CD4-positive, alpha-beta T cell treated with Interferon gamma for 1 hour (primary cell): ENCODE measurements around the gene CORO2A.
"Not testable (repeated sequence)": the region's sequence is repeated elsewhere in the genome, so short reads cannot be mapped to it uniquely, and the experiment has no call there.

Experiments
- DNase-seq: peaks from one replicate; pipeline ENCODE4 v3.0.0-alpha.2; 2020

CORO2A gene

GRCh38 chr9:98101868-98102273 is 90.6 kb downstream of the CORO2A start:
- DNase-seq = peak; percentile 88

DNA sequence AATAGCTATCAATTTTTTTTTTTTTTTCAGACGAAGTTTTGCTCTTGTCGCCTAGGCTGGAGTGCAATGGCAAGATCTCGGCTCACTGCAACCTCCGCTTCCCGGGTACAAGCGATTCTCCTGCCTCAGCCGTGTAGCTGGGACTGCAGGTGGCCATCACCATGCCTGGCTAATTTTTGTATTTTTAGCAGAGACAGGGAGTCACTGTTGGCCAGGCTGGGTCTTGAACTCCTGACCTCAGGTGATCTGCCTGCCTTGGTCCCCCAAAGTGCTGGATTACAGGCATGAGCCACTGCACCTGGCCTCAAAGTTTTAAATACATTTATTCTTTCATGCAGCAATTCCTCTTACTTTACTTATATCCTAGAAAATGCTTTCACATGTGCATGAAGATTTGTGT is 91.0 kb downstream of the CORO2A start:
- DNase-seq = no peak

DNA sequence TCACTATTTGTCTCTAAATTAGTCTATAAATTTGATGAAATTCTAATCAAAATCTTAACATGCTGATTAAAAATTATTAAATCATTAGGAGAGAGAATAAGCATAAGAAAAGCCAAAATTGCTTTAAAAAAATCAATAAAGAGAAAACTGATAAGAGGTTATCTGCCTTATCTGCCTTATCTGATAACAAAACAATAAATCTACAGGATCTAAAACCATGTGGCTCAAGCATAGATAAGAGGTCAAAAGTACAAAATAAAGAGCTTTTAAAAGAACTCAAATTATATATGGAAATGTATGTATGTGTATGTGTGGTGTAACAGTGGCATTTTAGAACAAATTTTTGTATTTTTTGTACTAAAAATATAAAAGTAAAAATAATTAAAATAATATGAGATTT is 92.0 kb downstream of the CORO2A start:
- no peak for DNase-seq

DNA sequence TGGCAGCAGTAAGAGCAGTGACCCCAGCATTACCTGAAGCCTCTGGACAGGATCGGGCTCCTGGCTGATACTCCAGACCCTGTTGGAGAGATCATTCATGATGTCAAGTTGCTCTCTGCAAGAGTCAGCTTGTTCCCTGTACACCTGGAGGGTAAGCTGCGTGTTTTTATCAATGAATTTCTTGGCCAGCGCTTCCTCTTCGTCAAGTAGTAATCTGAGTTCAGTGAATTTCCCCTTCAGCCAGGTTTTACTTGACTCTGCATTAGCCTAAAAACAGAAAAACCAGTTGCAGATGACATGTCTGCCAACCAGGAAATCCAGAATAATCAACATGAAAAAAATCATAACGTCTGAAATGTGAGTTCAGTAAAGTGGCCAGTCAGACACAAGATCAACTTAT is 92.5 kb downstream of the CORO2A start:
- DNase-seq = no peak

GRCh38 chr9:98099346-98099745 is 93.1 kb downstream of the CORO2A start:
- peak; percentile 27 for DNase-seq

- peak; percentile 25 for DNase-seq
Measured at GRCh38 chr9:98097836-98098235, 94.6 kb downstream of the CORO2A start.

DNA sequence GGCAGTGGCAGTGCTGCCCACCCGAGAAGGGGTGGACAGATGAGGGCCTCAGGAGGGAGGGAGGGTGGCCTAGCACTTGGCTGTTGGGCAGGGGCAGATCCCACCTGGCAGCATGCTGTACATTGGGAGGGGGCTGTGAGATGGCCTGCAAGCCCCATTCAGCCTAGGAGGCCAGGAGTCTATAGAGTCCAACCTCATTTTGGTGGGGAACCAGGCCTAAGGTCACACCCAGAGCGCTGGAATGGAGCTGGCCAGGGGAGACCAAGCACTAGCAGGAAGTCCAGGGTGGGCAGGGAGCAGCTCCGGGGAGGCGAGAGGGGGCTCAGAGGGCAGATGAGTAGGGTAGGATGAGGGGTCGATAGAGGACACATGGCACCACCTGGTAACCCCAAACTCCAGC is 96.3 kb downstream of the CORO2A start:
- no peak for DNase-seq

- DNase-seq = no peak
Measured at GRCh38 chr9:98095401-98095800, 97.0 kb downstream of the CORO2A start.

DNA sequence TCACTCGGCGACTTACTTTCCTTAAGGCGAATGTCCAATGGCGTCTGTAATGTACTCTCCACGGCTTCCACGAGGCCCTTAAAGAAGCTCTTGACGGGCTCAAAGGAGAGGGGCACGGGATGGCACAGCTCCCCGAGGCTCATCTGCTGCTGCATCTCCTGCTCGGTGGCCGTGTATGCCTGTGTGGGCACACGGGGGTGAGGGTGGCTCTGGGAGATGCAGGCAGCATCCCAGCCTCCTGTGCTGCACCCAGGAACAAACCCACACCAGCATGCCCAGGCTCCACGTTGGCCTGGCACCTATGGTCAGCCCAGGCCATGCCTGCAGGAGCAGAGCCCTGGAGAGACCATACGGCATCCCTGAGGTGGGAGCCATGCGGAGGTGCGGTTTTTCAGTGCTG is 97.6 kb downstream of the CORO2A start:
- DNase-seq = no peak

GRCh38 chr9:98094316-98094715 is 98.1 kb downstream of the CORO2A start:
- DNase-seq = no peak

DNA sequence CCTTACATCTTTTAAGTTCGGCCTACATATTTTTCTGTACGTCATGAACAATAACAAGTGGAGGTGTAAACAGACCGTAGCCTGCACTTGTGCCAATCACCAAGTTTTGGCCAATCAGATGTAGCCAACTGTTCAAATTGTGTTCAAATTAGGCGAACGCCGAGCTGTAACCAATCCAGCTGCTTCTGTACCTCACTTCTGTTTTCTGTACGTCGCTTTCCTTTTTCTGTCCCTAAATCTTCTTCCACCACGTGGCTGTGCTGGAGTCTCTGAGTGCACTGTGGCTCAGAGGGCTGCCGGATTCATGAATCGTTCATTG is 99.9 kb downstream of the CORO2A start:
- peak; percentile 17 for DNase-seq

DNA sequence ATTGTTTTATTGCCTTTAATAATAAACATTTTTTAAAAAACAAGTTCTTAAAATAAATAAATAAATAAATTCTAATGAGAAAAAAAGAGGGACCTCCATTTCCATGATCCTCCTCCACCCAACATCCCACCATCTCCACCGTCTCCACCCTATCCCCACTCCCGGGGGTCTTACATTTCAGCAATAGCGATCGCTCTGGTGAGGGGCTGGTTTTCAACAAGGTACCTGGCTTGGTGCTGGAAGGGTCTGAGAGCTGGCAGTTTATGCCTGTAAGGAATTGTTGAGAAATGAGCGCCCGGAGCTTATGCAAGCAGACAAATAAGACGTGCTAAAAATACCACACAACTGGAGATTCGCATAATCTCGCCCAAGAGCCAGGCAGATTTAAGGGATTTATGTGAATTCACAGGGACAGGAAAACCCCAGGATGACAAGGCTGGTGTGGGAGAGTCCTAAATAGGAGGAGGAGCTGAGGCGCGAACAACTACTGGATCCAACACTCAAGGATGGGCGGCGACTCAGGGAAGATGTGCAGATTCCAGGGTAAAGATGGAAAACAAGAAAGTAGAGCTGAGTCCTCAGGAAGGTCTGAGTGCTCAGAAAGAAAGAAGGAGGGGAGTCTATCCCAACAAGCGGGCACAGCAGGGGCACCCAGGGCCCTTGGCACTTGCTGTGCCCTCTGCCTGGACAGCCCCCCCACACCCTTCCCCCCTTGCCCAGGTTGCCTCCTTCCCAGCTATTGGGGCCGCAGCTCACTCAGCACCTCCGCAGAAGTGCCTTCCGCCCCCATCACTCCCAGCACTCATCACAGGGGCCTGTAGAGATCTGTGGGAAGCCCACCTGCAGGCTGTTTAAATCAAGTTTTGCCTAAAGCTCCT is 100.5 kb downstream of the CORO2A start:
- DNase-seq = no peak

GRCh38 chr9:98090674-98091073 is 101.8 kb downstream of the CORO2A start:
- not testable (repeated sequence) for DNase-seq

GRCh38 chr9:98087420-98088354 is 104.8 kb downstream of the CORO2A start:
- DNase-seq = peak; percentile 66

GRCh38 chr9:98086461-98086860 is 106.0 kb downstream of the CORO2A start:
- no peak for DNase-seq

GRCh38 chr9:98085944-98086343 is 106.5 kb downstream of the CORO2A start:
- no peak for DNase-seq

DNA sequence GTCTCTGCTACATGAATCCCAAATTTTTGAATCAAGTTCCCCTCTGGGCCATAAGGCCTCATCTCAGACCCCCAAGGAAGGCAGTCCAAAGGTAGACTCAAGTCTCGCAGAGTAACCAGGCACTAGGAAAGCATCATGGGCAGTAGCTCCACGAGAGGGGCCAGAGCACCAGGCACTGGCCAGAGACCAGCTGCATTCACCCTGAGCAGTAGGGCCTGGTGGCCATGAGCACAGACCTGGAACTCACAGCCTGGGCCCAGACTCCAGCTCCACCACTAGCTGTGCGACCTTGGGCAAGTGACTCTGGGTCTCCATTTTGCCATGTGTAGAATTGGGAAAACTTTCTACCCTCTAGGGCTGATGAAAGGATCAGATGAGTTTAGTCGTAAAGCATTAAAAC is 107.4 kb downstream of the CORO2A start:
- DNase-seq = no peak

DNA sequence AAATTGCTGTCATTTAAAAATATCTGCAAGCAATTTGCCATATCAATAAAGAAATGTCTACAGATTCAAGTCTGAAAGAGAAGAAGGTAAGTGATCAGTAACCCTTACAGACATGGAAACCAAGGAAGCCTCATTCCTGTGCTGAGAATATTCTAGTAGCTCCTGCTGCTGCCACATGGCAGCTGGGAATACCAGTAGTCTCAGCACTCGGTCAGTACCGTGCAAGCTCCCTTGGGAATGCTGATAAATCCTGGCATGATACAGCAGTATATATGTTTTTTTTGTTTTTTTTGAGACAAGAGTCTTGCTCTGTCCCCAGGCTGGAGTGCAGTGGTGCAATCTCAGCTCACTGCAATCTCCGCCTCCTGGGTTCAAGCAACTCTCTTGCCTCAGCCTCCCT is 108.0 kb downstream of the CORO2A start:
- DNase-seq = no peak

- no peak for DNase-seq
Measured at GRCh38 chr9:98083566-98084183, 108.8 kb downstream of the CORO2A start.

DNA sequence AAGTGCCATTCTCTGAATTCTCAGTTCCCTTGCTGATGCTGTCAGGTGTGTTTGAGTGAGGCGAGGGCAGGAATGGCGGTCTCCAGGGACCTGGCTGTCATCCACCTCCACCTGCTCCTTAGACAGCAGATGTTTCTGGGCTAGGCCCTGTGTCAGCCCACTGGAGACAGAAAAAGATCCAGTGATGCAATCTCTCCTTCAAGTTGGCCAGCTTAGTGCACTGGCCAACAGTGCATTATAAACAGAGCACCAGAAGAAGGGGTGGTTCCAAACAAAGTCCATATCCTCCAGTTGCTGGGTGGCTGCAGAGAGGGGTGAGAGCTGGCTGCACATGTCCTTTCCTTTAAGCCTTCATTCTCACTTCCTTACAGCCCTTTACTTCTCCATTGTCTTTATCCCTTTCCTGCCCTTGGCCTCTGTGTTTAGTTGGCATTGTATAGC is 109.4 kb downstream of the CORO2A start:
- no peak for DNase-seq

- DNase-seq = no peak
Measured at GRCh38 chr9:98081477-98082219, 110.8 kb downstream of the CORO2A start.

- no peak for DNase-seq
Measured at GRCh38 chr9:98080780-98081179, 111.7 kb downstream of the CORO2A start.

DNA sequence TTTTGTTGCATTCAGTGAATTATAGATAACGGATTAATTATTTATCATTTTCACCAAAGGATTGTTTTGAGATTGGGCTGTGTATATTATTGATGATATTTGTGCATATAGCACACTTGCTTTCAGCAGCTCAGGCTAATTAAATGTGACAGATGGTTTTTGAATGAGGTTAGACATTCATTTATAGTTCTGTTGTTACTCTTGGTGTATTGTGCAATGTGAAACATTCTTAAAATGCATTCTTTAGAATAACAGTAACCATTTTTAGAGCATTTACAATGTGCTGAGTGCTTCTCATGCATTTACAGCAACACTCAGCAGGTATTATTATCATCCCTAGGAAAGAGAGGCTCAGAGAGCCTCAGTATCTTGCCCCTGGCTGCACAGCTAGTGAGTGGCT is 112.1 kb downstream of the CORO2A start:
- DNase-seq = no peak
